ENCODE data around the gene ANKRD10. TPM values are rescaled to one million over a fixed set of nuclear protein-coding genes. Genes with fewer than 3 reads are reported as not detected.

ANKRD10 gene
- total and polyA plus RNA-seq, 10 of the 15 experiments (the other 5 are each of a cell fraction or from before 2014, with no cell fraction given): 47.1 to 199 (median 97.2) TPM

GRCh38 chr13:110942248-110942981, 27.5 kb upstream of the ANKRD10 start (continued):
- TF ChIP-seq REST (IDR thresholded peaks at IDR 0.05; ENCODE audit: low read depth, low read length) (no peak), RFX5 (IDR thresholded peaks at IDR 0.05; ENCODE audit: low read depth, low read length) (no peak)

GRCh38 chr13:110938662-110939421, 24.0 kb upstream of the ANKRD10 start:
- FAIRE-seq (no peak), ATAC-seq (no peak), DNase-seq (ENCODE audit: low read depth, low spot score) (no peak)
- RAD21 ChIA-PET (ENCODE audit: unreplicated experiment): no interaction called here
- Histone ChIP-seq H3K4me2 (ENCODE audit: control insufficient read depth, insufficient read depth) (no peak overlapping the region), H3K79me2 (ENCODE audit: control insufficient read depth, insufficient read depth, low read length) (no peaks in the 10 kb centered on the region), H3K36me3 (ENCODE audit: control insufficient read depth in 2 of 2, insufficient read depth in 2 of 2, low read length in 1 of 2) (no peaks in the 10 kb centered on the region), H2AFZ (ENCODE audit: control insufficient read depth, low read depth, low read length) (no peak overlapping the region), H3K4me3 (no peak overlapping the region), H3K9ac (ENCODE audit: control insufficient read depth, insufficient read depth, low read length) (no peak overlapping the region), H3K9me3 (replicated peaks; ENCODE audit: control insufficient read depth, insufficient read depth, low read length) (peaks cover 3% of the 10 kb centered on the region; the same call in 2 of the 3 replicates), H3K4me1 (ENCODE audit: control insufficient read depth, insufficient read depth, low read length) (peaks cover 8% of the 10 kb centered on the region; the same call in 1 of the 2 replicates), H3K27ac (ENCODE audit: control insufficient read depth, insufficient read depth) (no peak overlapping the region), H3K27me3 (replicated peaks in 1 of 2; ENCODE audit: control insufficient read depth in 2 of 2, insufficient read depth in 2 of 2, low read length in 1 of 2) (no peaks in the 10 kb centered on the region), H4K20me1 (ENCODE audit: control insufficient read depth, insufficient read depth) (no peaks in the 10 kb centered on the region)
- BruUV-seq (replicated peaks): no TSS peak
- POLR2A ChIA-PET: interaction anchor here (0.5 kb wide), 1 partner anchor 18 kb away, joined by 3 read pairs; no protein-coding TSS in a partner anchor
- in situ Hi-C loops (cut with MboI): no loop called here
- SMC1A ChIA-PET (ENCODE audit: uncharacterized antibody, unreplicated experiment): interaction anchor here (0.8 to 1.2 kb wide), 3 partner anchors 8 to 204 kb away, joined by 3 to 5 read pairs (median 3); no protein-coding TSS in a partner anchor
- CTCF ChIA-PET: interaction anchor here (0.7 to 1.9 kb wide), 4 partner anchors 9 to 129 kb away, joined by 4 to 5 read pairs (median 4); partner anchors contain the start of gene ANKRD10
- intact Hi-C loops (cut with micrococcal nuclease; ENCODE audit: unreplicated experiment): no loop called here
- 63% methylated on average over 13 of the region's 13 CpGs for WGBS (ENCODE audit: insufficient coverage, insufficient replicate concordance, low lambda C conversion rate, missing lambda C conversion rate)
- TF ChIP-seq TAF1 (IDR thresholded peaks at IDR 0.05; ENCODE audit: borderline replicate concordance, low read depth, low read length) (no peak), POLR2A (IDR thresholded peaks at IDR 0.05; ENCODE audit: low read depth, low read length) (no peak), ZBED1 (IDR thresholded peaks at IDR 0.05; ENCODE audit: borderline replicate concordance) (no peak), BRCA1 (IDR thresholded peaks at IDR 0.05; ENCODE audit: low read depth, low read length) (no peak), ZNF384 (IDR thresholded peaks at IDR 0.05; ENCODE audit: borderline replicate concordance, low read depth, low read length) (no peak), PRDM15 (CRISPR knock-in tag; IDR thresholded peaks at IDR 0.05) (no peak), PAX8 (IDR thresholded peaks at IDR 0.05) (no peak), SPI1 (IDR thresholded peaks at IDR 0.05; ENCODE audit: borderline replicate concordance, insufficient read depth, low read depth, low read length) (no peak), RAD51 (IDR thresholded peaks at IDR 0.05) (no peak), HSF1 (IDR thresholded peaks at IDR 0.05; ENCODE audit: low read depth, low read length) (no peak)
